ENCODE results near the gene DOCK1.
"Not testable (repeated sequence)": the region's sequence is repeated elsewhere in the genome, so short reads cannot be mapped to it uniquely, and the experiment has no call there.

DOCK1 gene

DNA sequence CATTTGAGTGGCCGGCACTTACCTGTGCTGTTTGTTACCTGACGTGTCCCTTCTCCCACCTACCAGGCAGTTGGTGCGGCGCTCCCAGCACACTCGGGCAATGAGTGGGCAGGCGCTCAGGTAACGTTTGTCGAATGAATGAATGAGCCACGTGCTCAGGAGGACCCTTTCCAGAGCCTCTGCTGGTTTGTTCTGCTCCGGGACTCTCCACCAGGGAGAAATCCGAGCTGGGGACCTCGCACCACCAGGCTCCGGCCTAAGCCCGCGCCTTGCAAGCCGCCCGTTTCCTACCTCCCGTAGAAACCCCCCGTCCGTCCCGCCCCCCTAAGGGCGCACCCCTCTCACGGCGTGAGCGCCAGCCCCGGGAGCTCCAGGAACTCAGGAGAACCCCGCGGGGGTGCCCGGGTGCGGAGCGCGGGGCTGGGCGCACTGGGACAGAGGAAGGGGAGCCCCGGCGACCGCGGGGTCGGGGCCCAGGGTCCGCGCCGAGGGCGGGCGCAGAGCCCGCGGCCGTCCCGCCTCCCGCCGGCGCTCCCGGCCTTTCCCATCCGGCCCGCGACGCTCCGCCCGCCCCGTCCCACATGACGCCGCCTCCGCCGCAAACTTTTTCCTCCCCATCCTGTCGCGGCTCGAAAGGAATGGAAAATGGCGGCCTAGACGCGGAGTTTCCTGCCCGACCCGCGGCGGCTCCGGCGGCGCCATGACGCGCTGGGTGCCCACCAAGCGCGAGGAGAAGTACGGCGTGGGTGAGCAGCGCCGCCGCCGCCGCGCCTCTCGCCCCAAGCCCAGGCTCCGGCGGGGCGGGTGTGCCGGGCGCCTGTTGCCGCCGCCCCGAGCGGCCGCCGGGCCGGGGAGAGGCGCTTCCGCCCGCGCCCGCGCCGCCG, at the start of gene DOCK1:
Gene DOCK1, plus strand, starts transcription at position 611 of the 884 bp plus-strand sequence. Its CDS starts 90 bp downstream, at position 701.
- DNase-seq = peak; percentile 65

- no peak for DNase-seq
These were observed 47.9 kb upstream of the DOCK1 start for GRCh38 chr10:126857178-126857806.

DNA sequence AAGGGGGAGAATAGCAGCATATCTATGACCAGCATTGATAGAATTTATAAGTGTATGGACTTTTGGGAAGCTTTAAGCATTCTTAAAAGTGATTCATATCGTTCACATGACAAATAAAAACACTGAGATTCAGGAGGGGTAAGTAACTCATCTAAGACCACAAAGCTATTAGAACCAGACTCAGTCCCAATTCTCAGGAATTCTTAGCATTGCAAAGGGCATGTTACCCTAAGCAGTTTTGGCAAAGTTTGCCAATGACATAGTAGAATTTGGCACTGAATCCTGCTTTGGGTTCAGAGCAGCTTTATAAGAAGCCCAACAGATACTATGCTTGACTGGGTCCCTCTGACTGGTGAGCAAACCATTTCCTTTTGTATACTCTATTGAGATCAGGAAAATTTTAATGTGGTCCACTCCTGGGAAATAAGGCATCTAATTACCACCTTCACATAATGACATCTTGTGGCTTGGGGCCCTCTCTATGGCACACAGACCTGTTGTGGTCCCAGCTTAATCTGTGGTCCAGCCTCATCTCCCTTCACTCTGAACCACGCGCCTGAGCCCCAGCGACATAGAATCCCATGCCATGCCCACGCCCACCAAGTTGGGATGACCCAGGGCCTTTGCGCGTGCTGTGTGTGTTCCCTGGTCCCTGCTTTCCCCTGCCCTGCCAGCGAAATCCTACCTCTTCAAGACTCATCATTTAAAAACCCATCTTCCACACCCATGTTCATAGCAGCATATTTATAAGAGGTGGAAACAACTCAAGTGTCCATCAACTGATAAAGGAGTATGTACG, 37.5 kb upstream of the DOCK1 start:
- no peak for DNase-seq

DNA sequence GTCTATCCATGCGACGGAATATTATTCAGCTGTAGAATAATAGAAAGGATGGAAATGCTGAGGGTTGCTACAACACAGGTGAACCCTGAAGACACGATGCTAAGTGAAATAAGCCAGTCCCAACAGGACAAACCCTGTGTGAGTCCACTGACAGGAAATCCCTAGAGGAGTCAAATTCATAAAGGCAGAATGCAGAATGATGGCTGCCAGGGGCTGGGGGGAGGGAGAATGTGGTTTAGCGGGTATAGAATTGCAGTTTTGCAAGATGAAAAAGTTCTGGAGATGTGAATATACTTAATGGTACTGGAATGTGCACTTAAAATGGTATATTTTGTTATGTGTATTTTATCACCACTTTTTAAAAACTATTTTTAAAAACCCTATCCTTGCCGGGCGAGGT, 36.9 kb upstream of the DOCK1 start:
- DNase-seq = no peak

DNA sequence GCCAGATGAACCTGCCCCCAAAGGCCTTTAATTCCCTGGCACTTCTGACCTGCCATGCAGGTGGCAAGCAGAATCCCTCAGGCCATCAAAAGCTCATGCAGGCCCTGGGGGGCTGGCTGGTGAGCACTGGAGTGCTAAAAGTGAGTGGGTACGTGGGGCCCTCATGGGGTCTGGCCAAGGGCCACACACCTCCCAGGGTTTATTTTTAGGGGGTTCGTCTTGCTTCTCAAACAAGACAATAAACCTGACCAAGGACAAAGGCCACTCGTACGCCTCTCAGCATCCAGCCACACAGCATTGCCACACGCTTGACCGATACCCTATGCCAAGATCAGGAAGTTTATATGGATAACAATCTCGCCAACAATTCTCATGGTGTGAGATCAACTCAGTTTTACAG, 33.1 kb upstream of the DOCK1 start:
- DNase-seq = no peak

DNA sequence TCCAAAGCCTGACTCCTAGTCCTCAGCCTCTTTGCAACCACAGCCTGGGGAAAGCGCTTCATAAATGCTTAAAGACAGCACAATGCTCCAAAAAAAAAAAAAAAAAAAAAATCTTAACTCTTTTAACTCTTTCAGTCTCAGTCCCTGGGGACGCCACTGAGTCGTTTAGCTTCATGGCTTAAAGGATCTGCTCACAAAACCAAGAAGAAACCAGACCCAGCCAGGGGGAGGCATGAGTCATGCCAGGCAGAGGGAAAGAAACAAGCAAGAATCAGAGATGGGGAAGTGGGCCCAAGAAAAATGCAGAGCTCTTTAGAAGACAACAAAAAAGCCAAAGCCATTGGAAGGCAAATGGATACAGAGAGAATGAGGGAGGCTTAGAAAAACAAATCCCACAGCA, 32.5 kb upstream of the DOCK1 start:
- DNase-seq = no peak

GRCh38 chr10:126876456-126876855, 28.8 kb upstream of the DOCK1 start:
- no peak for DNase-seq

DNA sequence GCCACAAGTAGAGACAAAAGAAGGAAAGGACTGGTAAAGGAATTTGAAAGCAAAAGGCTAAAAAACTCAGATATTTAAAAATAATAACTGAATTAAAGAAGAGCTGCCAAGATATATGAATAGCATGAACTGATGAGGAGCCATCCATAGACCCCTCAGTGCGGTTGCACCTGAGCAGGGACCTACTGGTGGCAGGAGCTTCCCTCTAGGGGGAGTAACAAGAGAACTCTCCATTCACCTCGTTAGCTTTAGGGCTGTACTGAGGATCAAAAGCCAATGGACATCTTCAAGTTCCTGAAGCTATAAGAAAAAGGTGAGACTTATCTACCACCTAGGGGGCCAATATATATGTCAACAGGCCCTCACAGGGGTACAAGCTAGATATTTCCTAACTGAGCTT, 27.8 kb upstream of the DOCK1 start:
- DNase-seq = no peak

- no peak for DNase-seq
These were observed 26.6 kb upstream of the DOCK1 start for GRCh38 chr10:126878594-126878993.

GRCh38 chr10:126880926-126881325, 24.3 kb upstream of the DOCK1 start:
- DNase-seq = no peak

GRCh38 chr10:126882055-126882454, 23.2 kb upstream of the DOCK1 start:
- DNase-seq = not testable (repeated sequence)

DNA sequence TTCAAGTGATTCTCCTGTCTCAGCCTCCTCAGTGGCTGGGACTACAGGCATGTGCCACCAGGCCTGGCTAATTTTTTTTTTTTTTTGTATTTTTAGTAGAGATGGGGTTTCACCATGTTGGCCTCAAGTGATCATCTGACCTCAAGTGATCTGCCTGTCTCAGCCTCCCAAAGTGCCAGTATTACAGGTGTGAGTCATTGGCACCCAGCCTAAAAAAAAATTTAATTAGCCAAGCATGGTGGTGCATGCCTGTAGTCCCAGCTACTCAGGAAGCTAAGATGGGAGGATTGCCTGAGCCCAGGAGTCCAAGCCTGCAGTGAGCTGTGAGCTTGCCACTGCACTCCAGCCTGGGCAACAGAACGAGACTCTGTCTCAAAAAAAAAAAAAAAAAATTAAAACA, 16.8 kb upstream of the DOCK1 start:
- DNase-seq = not testable (repeated sequence)

GRCh38 chr10:126889421-126889820, 15.8 kb upstream of the DOCK1 start:
- DNase-seq = no peak

DNA sequence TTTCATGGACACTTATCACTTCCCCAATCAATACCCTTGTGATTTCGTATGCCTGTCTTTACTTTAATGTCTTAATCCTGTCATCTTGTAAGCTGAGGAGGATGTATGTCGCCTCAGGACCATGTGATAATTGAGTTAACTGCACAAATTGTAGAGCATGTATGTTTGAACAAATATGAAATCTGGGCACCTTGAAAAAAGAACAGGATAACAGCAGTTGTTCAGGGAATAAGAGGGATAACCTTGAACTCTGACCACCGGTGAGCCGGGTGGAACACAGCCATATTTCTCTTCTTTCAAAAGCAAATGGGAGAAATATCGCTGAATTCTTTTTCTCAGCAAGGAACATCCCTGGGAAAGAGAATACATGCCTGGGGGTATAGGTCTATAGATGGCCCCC, 14.4 kb upstream of the DOCK1 start:
- not testable (repeated sequence) for DNase-seq

- no peak for DNase-seq
These were observed 12.7 kb upstream of the DOCK1 start for GRCh38 chr10:126892226-126893175.

DNA sequence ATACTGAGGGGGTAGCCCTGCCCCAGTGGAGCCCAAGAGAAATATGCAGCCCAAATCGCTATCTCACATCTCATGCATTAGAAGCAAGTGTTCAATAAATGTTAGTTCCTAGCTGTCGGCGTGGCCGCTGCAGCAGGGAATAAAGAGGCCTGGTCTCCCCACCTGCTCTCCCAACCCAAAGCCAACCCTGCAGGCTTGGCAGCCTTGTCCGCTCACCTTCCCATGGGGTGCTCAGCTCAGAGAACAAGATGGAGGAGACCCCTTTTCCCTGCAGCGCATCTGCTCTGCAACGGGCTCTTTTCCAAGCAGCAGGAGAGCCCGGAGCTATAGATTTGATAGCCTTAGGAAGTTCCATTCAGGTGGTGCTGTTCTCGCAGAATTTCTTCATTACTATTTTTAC, 12.0 kb upstream of the DOCK1 start:
- no peak for DNase-seq

DNA sequence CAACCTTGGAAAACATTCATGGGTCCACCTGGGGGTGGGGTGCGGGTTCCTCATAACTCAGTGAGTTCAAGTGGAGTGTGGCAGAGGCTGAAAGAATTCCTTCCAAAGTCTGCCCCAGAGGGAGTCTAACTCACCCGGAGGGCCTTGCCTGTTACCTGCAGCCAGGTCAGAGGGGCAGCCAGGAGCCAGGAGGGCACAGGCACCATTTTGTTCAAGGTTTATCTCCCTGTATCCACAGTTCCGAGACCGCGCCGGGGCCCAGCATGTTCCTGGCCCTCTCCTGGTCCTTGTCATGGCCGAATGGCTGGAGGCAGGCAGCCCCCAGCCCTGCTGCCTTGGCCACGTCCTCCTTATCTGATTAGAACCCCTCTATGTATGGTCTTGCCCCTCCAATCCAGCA, 11.4 kb upstream of the DOCK1 start:
- DNase-seq = no peak

GRCh38 chr10:126895214-126895781, 9.9 kb upstream of the DOCK1 start:
- DNase-seq = no peak

DNA sequence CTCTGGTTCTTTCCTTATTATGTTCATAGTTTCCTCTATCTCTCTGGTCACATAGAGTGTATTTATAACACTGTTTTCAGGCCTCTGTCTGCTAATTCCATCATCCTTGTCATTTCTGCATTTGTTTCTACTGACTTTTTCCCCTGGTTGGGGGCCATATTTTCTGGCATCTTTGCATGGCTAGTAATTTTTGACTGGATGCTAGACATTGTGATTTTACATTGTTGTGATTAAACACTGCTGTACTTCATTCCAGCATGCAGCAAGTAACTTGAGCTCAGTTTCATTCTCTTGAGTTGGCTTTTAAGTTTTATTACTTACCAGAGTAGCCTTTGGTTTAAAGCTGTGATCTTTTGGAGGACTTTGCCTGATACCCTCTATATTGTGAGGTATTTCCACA, 6.8 kb upstream of the DOCK1 start:
- DNase-seq = no peak

GRCh38 chr10:126899529-126899928, 5.7 kb upstream of the DOCK1 start:
- not testable (repeated sequence) for DNase-seq

DNA sequence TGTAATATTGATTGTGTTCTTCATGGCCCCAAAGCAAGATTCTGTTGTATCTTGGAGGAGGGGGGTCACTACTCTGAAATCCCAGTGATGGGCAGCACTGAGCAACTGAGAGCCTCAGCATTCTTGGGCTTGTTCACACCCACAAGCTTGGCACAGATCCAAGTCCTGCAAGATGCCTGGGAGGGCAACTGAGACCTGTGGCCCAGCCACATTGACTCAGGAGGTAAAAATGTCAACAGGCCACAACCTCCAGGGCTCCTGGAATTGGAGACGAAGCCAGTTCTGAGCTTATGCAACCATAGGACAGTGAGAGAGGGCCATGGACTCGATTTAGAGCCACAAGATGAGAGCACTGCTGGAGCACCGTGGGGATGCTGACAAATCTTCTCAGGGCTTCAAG, 3.1 kb upstream of the DOCK1 start:
- no peak for DNase-seq

All from retina (tissue), 1 donor.